Measurements from ENCODE around the gene COX20.

COX20 gene

GRCh38 chr1:244833734-244834542 lies 1.5 kb upstream of the COX20 start:
- Histone ChIP-seq H3K36me3 (ENCODE audit: control insufficient read depth, insufficient read depth, low read length) (no peaks in the 10 kb centered on the region), H3K4me3 (ENCODE audit: low read depth, low read length) (peak overlapping the region; percentile 93), H3K9ac (peak overlapping the region; percentile 73), H3K4me2 (ENCODE audit: low read length) (peak overlapping the region; percentile 97), H3K27me3 (ENCODE audit: control insufficient read depth, insufficient read depth, low read length) (no peaks in the 10 kb centered on the region), H2AFZ (peak overlapping the region; percentile 93), H3K9me3 (ENCODE audit: control insufficient read depth, low read length) (no peaks in the 10 kb centered on the region), H3K79me2 (no peaks in the 10 kb centered on the region), H3K4me1 (peaks cover 3% of the 10 kb centered on the region), H3K27ac (peak overlapping the region; percentile 99)
- TF ChIP-seq CTCF (IDR thresholded peaks at IDR 0.05) = no peak

DNA sequence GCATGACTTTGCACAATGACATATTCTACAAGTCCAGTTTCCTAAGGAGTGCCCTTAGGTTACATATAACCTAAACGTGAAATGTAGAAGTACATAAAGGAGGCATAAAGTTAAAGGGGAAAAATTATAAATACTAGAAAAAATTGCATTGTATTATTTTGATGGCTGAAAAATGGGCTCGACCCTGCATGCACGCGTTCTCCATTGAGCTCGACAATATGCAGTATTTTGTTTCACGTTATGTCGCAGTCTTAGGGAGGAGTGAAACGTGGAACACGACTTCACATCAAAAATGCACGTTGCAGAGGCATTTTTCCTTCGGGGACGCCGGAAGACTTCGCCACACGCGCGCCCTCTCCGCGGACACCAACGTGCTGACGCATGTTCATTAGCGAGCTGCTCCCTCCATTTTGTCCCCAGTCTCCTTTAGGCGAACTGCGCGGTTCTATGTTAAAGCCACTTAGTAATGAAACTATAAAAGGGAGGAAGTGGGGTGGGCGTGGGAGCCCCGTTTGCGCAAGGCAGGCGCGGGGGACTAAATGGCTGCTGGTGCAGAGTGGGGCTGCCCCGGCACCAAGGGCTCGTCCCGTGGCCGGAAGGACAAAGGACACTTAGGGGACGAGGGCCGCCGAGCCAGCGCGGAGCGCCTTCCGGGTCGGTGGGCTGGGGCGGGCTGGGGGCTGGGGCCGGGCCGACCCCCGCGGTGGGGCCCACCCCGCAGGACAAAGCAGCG lies 749 bp upstream of the COX20 start:
- no peaks in the 10 kb centered on the region for H3K27me3 ChIP-seq (ENCODE audit: control insufficient read depth, insufficient read depth, low read length)
- peak overlapping the region; percentile 93 for H2AFZ ChIP-seq
- H3K36me3 ChIP-seq (ENCODE audit: control insufficient read depth, insufficient read depth, low read length) = no peaks in the 10 kb centered on the region
- peak overlapping the region; percentile 99 for H3K27ac ChIP-seq
- peak overlapping the region; percentile 97 for H3K4me2 ChIP-seq (ENCODE audit: low read length)
- peak overlapping the region; percentile 73 for H3K9ac ChIP-seq
- H3K4me1 ChIP-seq = peaks cover 3% of the 10 kb centered on the region
- H3K9me3 ChIP-seq (ENCODE audit: control insufficient read depth, low read length) = no peaks in the 10 kb centered on the region
- no peaks in the 10 kb centered on the region for H3K79me2 ChIP-seq
- TF ChIP-seq CTCF (IDR thresholded peaks at IDR 0.05) = no peak
- peak overlapping the region; percentile 93 for H3K4me3 ChIP-seq (ENCODE audit: low read depth, low read length)

- no peak overlapping the region for H3K9ac ChIP-seq
- H3K27me3 ChIP-seq (ENCODE audit: control insufficient read depth, insufficient read depth, low read length) = no peaks in the 10 kb centered on the region
- no peaks in the 10 kb centered on the region for H3K79me2 ChIP-seq
- no peak for TF ChIP-seq CTCF (IDR thresholded peaks at IDR 0.05)
- H3K36me3 ChIP-seq (ENCODE audit: control insufficient read depth, insufficient read depth, low read length) = no peaks in the 10 kb centered on the region
- H3K4me1 ChIP-seq = peaks cover 3% of the 10 kb centered on the region
- H3K4me2 ChIP-seq (ENCODE audit: low read length) = peak overlapping the region; percentile 94
- no peaks in the 10 kb centered on the region for H3K9me3 ChIP-seq (ENCODE audit: control insufficient read depth, low read length)
- H2AFZ ChIP-seq = no peak overlapping the region
- H3K4me3 ChIP-seq (ENCODE audit: low read depth, low read length) = peak overlapping the region; percentile 93
- H3K27ac ChIP-seq = peak overlapping the region; percentile 99
Observed at GRCh38 chr1:244836135-244836521, 670 bp downstream of the COX20 start.

DNA sequence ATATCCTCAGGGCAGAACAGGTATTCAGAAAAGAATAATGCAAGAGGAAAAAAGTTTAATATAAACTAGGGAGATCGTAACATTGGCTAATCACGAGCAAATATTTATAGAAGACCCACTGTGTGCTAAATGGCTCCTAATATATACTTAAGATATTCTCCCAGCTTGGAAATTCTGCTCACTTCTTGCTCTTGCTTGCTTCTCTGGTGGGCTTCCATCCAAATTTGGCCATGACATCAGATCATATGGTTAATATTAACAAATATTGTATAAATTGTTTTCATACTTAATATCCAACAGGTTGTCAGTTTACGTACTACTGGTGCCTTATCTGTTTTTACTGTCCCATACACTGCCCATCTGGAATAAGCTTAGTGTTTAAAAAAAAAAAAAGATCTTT lies 1.1 kb downstream of the COX20 start:
- Histone ChIP-seq H3K9me3 (ENCODE audit: control insufficient read depth, low read length) (no peaks in the 10 kb centered on the region), H3K9ac (no peak overlapping the region), H3K4me1 (peaks cover 3% of the 10 kb centered on the region), H3K4me2 (ENCODE audit: low read length) (peak overlapping the region; percentile 94), H3K36me3 (ENCODE audit: control insufficient read depth, insufficient read depth, low read length) (no peaks in the 10 kb centered on the region), H3K4me3 (ENCODE audit: low read depth, low read length) (peak overlapping the region; percentile 93), H3K27me3 (ENCODE audit: control insufficient read depth, insufficient read depth, low read length) (no peaks in the 10 kb centered on the region), H3K79me2 (no peaks in the 10 kb centered on the region), H3K27ac (peak overlapping the region; percentile 99), H2AFZ (no peak overlapping the region)
- TF ChIP-seq CTCF (IDR thresholded peaks at IDR 0.05) = no peak

Measured in parathyroid adenoma (tissue), 2 donors.